ENCODE measurements around the gene CAMK4.

Gene CAMK4

GRCh38 chr5:111366388-111366787, 142.2 kb downstream of the CAMK4 start:
- no peak overlapping the region for H3K4me3 ChIP-seq (replicated peaks in 1 of 2; ENCODE audit: low read depth in 2 of 2, low read length in 2 of 2)
- no peak for DNase-seq (ENCODE audit: low read depth in 2 of 2)
- TF ChIP-seq, protein P1, sequence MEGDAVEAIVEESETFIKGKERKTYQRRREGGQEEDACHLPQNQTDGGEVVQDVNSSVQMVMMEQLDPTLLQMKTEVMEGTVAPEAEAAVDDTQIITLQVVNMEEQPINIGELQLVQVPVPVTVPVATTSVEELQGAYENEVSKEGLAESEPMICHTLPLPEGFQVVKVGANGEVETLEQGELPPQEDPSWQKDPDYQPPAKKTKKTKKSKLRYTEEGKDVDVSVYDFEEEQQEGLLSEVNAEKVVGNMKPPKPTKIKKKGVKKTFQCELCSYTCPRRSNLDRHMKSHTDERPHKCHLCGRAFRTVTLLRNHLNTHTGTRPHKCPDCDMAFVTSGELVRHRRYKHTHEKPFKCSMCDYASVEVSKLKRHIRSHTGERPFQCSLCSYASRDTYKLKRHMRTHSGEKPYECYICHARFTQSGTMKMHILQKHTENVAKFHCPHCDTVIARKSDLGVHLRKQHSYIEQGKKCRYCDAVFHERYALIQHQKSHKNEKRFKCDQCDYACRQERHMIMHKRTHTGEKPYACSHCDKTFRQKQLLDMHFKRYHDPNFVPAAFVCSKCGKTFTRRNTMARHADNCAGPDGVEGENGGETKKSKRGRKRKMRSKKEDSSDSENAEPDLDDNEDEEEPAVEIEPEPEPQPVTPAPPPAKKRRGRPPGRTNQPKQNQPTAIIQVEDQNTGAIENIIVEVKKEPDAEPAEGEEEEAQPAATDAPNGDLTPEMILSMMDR (IDR thresholded peaks at IDR 0.05; ENCODE audit: low read depth, low read length) = no peak

- DNase-seq (ENCODE audit: low read depth in 2 of 2) = peak; percentile 1 to 60
- no peak overlapping the region for H3K4me3 ChIP-seq (replicated peaks in 1 of 2; ENCODE audit: low read depth in 2 of 2, low read length in 2 of 2)
- TF ChIP-seq, protein P1 (IDR thresholded peaks at IDR 0.05; ENCODE audit: low read depth, low read length) = no peak
Measured at GRCh38 chr5:111367115-111367514, 142.9 kb downstream of the CAMK4 start.

GRCh38 chr5:111372799-111373198, 148.6 kb downstream of the CAMK4 start:
- DNase-seq (ENCODE audit: low read depth in 2 of 2) = no peak
- TF ChIP-seq, protein P1 (IDR thresholded peaks at IDR 0.05; ENCODE audit: low read depth, low read length) = no peak
- H3K4me3 ChIP-seq (replicated peaks in 1 of 2; ENCODE audit: low read depth in 2 of 2, low read length in 2 of 2) = no peak overlapping the region

- TF ChIP-seq, protein P1 (IDR thresholded peaks at IDR 0.05; ENCODE audit: low read depth, low read length) = no peak
- no peak overlapping the region for H3K4me3 ChIP-seq (replicated peaks in 1 of 2; ENCODE audit: low read depth in 2 of 2, low read length in 2 of 2)
- DNase-seq (ENCODE audit: low read depth in 2 of 2) = no peak
Measured at GRCh38 chr5:111374380-111374779, 150.2 kb downstream of the CAMK4 start.

DNA sequence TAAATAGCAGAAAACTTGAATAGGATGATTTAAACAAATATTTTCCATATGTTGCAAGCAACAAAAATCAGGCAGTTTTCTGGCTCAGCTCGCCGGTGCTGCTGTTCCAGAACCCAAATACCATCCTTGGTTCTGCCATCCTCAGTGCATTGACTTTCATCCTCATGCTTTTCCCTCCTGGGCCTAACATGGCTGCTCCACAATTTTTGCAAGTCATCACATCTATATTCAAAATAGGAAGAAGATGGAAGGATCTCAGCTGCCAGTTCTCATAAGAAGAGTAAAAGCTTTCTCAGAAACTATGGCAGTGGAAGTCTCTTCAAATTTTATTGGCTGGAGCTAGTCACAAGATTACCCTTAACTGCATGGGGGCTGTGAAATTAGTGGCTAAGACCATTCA, 151.5 kb downstream of the CAMK4 start:
- TF ChIP-seq, protein P1 (IDR thresholded peaks at IDR 0.05; ENCODE audit: low read depth, low read length) = no peak
- DNase-seq (ENCODE audit: low read depth in 2 of 2) = no peak
- H3K4me3 ChIP-seq (replicated peaks in 1 of 2; ENCODE audit: low read depth in 2 of 2, low read length in 2 of 2) = no peak overlapping the region

GRCh38 chr5:111377306-111377705, 153.1 kb downstream of the CAMK4 start:
- DNase-seq (ENCODE audit: low read depth in 2 of 2) = no peak
- no peak overlapping the region for H3K4me3 ChIP-seq (replicated peaks in 1 of 2; ENCODE audit: low read depth in 2 of 2, low read length in 2 of 2)
- TF ChIP-seq, protein P1 (IDR thresholded peaks at IDR 0.05; ENCODE audit: low read depth, low read length) = no peak

- DNase-seq (ENCODE audit: low read depth in 2 of 2) = no peak
- TF ChIP-seq, protein P1 (IDR thresholded peaks at IDR 0.05; ENCODE audit: low read depth, low read length) = no peak
- H3K4me3 ChIP-seq (replicated peaks in 1 of 2; ENCODE audit: low read depth in 2 of 2, low read length in 2 of 2) = no peak overlapping the region
Measured at GRCh38 chr5:111379391-111379816, 155.2 kb downstream of the CAMK4 start.
